HG03196 (cell line): ENCODE results near the gene GZMA.
"Not testable (repeated sequence)": the region's sequence is repeated elsewhere in the genome, so short reads cannot be mapped to it uniquely, and the experiment has no call there.

ENCODE experiments used
- ATAC-seq: cut with Tn5 transposase; IDR thresholded peaks from one replicate; pipeline ENCODE4 v1.9.1; 2021; ENCODE audit not compliant: unreplicated experiment

GZMA gene

GRCh38 chr5:55102348-55102747 is at the start of gene GZMA:
Gene GZMA (plus strand): TSS chr5:55102646. CDS start chr5:55102683, 37 bp downstream.
- no peak for ATAC-seq

GRCh38 chr5:55055183-55055582 is 47.3 kb upstream of the GZMA start:
- ATAC-seq = no peak

GRCh38 chr5:55062039-55062779 is 40.2 kb upstream of the GZMA start:
- ATAC-seq = no peak

GRCh38 chr5:55063220-55063863 is 39.1 kb upstream of the GZMA start:
- no peak for ATAC-seq

GRCh38 chr5:55063899-55064298 is 38.5 kb upstream of the GZMA start:
- ATAC-seq = no peak

- no peak for ATAC-seq
Measured at GRCh38 chr5:55064523-55064922, 37.9 kb upstream of the GZMA start.

GRCh38 chr5:55066277-55066676 is 36.2 kb upstream of the GZMA start:
- ATAC-seq = no peak

GRCh38 chr5:55070968-55071367 is 31.5 kb upstream of the GZMA start:
- no peak for ATAC-seq

GRCh38 chr5:55071413-55071812 is 31.0 kb upstream of the GZMA start:
- ATAC-seq = no peak

- no peak for ATAC-seq
Measured at GRCh38 chr5:55072666-55073065, 29.8 kb upstream of the GZMA start.

GRCh38 chr5:55073211-55073610 is 29.2 kb upstream of the GZMA start:
- ATAC-seq = no peak

GRCh38 chr5:55081541-55081940 is 20.9 kb upstream of the GZMA start:
- no peak for ATAC-seq

- not testable (repeated sequence) for ATAC-seq
Measured at GRCh38 chr5:55089301-55089700, 13.1 kb upstream of the GZMA start.

- ATAC-seq = not testable (repeated sequence)
Measured at GRCh38 chr5:55091011-55091410, 11.4 kb upstream of the GZMA start.

GRCh38 chr5:55096182-55096581 is 6.3 kb upstream of the GZMA start:
- no peak for ATAC-seq

- ATAC-seq = no peak
Measured at GRCh38 chr5:55096861-55097260, 5.6 kb upstream of the GZMA start.

GRCh38 chr5:55101148-55101547 is 1.3 kb upstream of the GZMA start:
- ATAC-seq = not testable (repeated sequence)

- no peak for ATAC-seq
Measured at GRCh38 chr5:55101556-55102276, 730 bp upstream of the GZMA start.

GRCh38 chr5:55104036-55104772 is 1.8 kb downstream of the GZMA start:
- no peak for ATAC-seq

GRCh38 chr5:55104946-55105701 is 2.7 kb downstream of the GZMA start:
- no peak for ATAC-seq

- ATAC-seq = not testable (repeated sequence)
Measured at GRCh38 chr5:55105976-55106375, 3.5 kb downstream of the GZMA start.
